Measurements from ENCODE around the gene PDCD6IP.

Gene PDCD6IP

DNA sequence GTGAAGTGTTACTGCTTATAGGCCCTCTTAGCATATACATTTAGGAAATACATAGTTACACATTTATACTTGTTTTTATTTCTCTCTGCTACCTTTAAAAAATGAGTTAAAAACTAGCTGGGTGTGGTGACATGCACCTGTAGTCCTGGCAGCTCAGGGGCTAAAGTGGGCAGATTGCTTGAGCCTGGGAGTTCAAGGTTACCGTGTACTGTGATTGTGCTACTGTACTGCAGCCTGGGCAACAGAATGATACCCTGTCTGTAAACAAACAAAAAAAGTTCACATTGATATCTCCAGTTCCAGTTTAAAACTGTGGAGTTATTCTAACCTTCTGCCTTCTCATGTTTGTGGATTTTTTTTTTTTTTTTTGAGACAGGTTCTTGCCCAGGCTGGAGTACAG lies 12.1 kb downstream of the PDCD6IP start:
- H3K9ac ChIP-seq (ENCODE audit: low read length): no peak overlapping the region
- H3K18ac ChIP-seq (ENCODE audit: low read length): no peak overlapping the region
- no peak overlapping the region for H3K56ac ChIP-seq (ENCODE audit: low read length)
- no peak overlapping the region for H2BK15ac ChIP-seq (replicated peaks; ENCODE audit: low read depth)
- no CpG with 5 or more reads among the region's 1 CpG for WGBS (ENCODE audit: extremely low coverage, insufficient coverage, low lambda C conversion rate)
- H3K23ac ChIP-seq (ENCODE audit: low read length): no peak overlapping the region
- no peak overlapping the region for H4K5ac ChIP-seq (ENCODE audit: low read length)
- H3K4ac ChIP-seq (ENCODE audit: low read depth, low read length): no peak overlapping the region
- H3K4me3 ChIP-seq (ENCODE audit: low read length): no peak overlapping the region
- H3K27ac ChIP-seq (ENCODE audit: low read depth, low read length): no peak overlapping the region
- no peak overlapping the region for H2BK120ac ChIP-seq (ENCODE audit: low read depth, low read length)
- H3K4me2 ChIP-seq (ENCODE audit: low read length): no peak overlapping the region
- H3K79me1 ChIP-seq (ENCODE audit: low read length): peaks cover 10% of the 10 kb centered on the region
- no peaks in the 10 kb centered on the region for H3K36me3 ChIP-seq (ENCODE audit: control insufficient read depth, insufficient read depth, low read length)
- no peak for DNase-seq
- H4K8ac ChIP-seq (ENCODE audit: low read depth, low read length): no peak overlapping the region
- H2AK5ac ChIP-seq (ENCODE audit: low read length): no peak overlapping the region
- H3K79me2 ChIP-seq (ENCODE audit: control insufficient read depth, insufficient read depth, low read length): peaks cover 15% of the 10 kb centered on the region
- H3K27me3 ChIP-seq (ENCODE audit: insufficient read depth, low read length, poor library complexity): no peaks in the 10 kb centered on the region
- no peaks in the 10 kb centered on the region for H3K4me1 ChIP-seq (ENCODE audit: control insufficient read depth, low read depth, low read length)
- H2BK5ac ChIP-seq (ENCODE audit: low read length): no peak overlapping the region

DNA sequence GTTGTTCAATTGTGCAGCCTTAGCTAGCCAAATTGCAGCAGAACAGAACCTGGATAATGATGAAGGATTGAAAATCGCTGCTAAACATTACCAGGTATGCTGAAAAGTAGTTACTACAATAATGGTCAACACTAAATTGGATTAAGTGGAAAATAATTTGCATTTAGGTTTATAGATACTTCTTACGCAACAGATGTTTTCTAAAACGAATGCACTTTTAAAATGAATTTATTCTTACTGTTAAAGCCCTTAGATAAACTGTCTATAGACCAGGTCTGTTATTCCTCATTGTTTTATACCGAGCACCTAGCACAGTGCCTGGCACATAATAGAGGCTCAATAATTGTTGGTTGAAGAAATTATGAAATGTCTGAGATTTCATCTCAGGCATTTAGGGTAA lies 23.6 kb downstream of the PDCD6IP start:
- H3K79me2 ChIP-seq (ENCODE audit: control insufficient read depth, insufficient read depth, low read length): no peaks in the 10 kb centered on the region

DNA sequence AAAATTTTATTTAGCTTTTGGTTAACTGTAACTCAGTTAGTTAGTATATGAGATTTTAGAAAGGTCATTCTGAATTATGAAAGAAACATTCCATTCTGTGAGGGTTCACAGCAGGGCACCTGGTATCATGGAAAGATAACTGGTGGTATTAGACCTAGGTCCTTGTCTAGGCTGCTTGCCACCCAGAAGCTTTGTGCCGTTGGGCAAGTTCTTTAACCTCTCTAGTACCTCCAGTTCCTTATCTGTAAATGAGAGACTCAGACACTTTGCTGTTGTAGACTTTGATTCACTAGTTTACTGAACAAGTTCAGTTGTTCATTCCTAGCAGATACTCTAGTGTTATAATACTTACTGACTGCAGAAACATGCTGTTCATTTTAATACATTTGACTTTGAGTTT lies 25.4 kb downstream of the PDCD6IP start:
- no peak overlapping the region for H4K5ac ChIP-seq (ENCODE audit: low read length)
- no peak overlapping the region for H3K56ac ChIP-seq (ENCODE audit: low read length)
- H3K4me3 ChIP-seq (ENCODE audit: low read length): no peak overlapping the region
- no peak overlapping the region for H2BK5ac ChIP-seq (ENCODE audit: low read length)
- H3K27me3 ChIP-seq (ENCODE audit: insufficient read depth, low read length, poor library complexity): no peaks in the 10 kb centered on the region
- peaks cover 2% of the 10 kb centered on the region for H3K79me1 ChIP-seq (ENCODE audit: low read length)
- no peaks in the 10 kb centered on the region for H3K36me3 ChIP-seq (ENCODE audit: control insufficient read depth, insufficient read depth, low read length)
- no peak overlapping the region for H4K8ac ChIP-seq (ENCODE audit: low read depth, low read length)
- H3K27ac ChIP-seq (ENCODE audit: low read depth, low read length): no peak overlapping the region
- no peak for DNase-seq
- no peak overlapping the region for H2BK120ac ChIP-seq (ENCODE audit: low read depth, low read length)
- H3K4me2 ChIP-seq (ENCODE audit: low read length): no peak overlapping the region
- H3K79me2 ChIP-seq (ENCODE audit: control insufficient read depth, insufficient read depth, low read length): no peaks in the 10 kb centered on the region
- no peak overlapping the region for H3K18ac ChIP-seq (ENCODE audit: low read length)
- no CpG with 5 or more reads among the region's 1 CpG for WGBS (ENCODE audit: extremely low coverage, insufficient coverage, low lambda C conversion rate)
- no peak overlapping the region for H3K23ac ChIP-seq (ENCODE audit: low read length)
- no peak overlapping the region for H2BK15ac ChIP-seq (replicated peaks; ENCODE audit: low read depth)
- no peaks in the 10 kb centered on the region for H3K4me1 ChIP-seq (ENCODE audit: control insufficient read depth, low read depth, low read length)
- H3K9ac ChIP-seq (ENCODE audit: low read length): no peak overlapping the region
- no peak overlapping the region for H2AK5ac ChIP-seq (ENCODE audit: low read length)
- H3K4ac ChIP-seq (ENCODE audit: low read depth, low read length): no peak overlapping the region

More for the DNA sequence above, 23.6 kb downstream of the PDCD6IP start:
- no peak for DNase-seq
- Histone ChIP-seq H3K4me3 (ENCODE audit: low read length) (no peak overlapping the region), H4K5ac (ENCODE audit: low read length) (no peak overlapping the region), H2BK5ac (ENCODE audit: low read length) (no peak overlapping the region), H2AK5ac (ENCODE audit: low read length) (no peak overlapping the region), H4K8ac (ENCODE audit: low read depth, low read length) (no peak overlapping the region), H3K18ac (ENCODE audit: low read length) (no peak overlapping the region), H3K36me3 (ENCODE audit: control insufficient read depth, insufficient read depth, low read length) (no peaks in the 10 kb centered on the region), H3K4ac (ENCODE audit: low read depth, low read length) (no peak overlapping the region), H2BK15ac (replicated peaks; ENCODE audit: low read depth) (no peak overlapping the region), H3K79me1 (ENCODE audit: low read length) (peaks cover 2% of the 10 kb centered on the region), H3K27ac (ENCODE audit: low read depth, low read length) (no peak overlapping the region), H3K27me3 (ENCODE audit: insufficient read depth, low read length, poor library complexity) (no peaks in the 10 kb centered on the region), H3K9ac (ENCODE audit: low read length) (no peak overlapping the region), H3K23ac (ENCODE audit: low read length) (no peak overlapping the region), H3K4me1 (ENCODE audit: control insufficient read depth, low read depth, low read length) (no peaks in the 10 kb centered on the region), H3K56ac (ENCODE audit: low read length) (no peak overlapping the region), H3K4me2 (ENCODE audit: low read length) (no peak overlapping the region), H2BK120ac (ENCODE audit: low read depth, low read length) (no peak overlapping the region)
- no CpG with 5 or more reads among the region's 4 CpGs for WGBS (ENCODE audit: extremely low coverage, insufficient coverage, low lambda C conversion rate)

DNA sequence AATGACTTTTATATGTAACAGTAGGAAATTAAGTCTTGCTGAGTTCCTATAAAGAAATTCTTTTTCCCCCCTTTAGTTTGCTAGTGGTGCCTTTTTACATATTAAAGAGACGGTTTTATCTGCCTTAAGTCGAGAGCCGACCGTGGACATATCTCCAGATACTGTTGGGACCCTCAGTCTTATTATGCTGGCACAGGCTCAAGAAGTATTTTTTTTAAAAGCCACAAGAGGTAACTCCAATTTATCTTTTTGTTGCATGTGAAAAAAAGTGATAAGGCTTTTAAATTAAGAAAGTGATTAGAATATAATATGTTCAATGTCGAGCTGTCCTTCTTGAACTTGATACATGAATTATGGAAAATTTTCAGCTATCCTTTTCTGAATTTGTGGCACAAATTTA lies 26.7 kb downstream of the PDCD6IP start:
- Histone ChIP-seq H3K18ac (ENCODE audit: low read length) (no peak overlapping the region), H3K4me3 (ENCODE audit: low read length) (no peak overlapping the region), H3K56ac (ENCODE audit: low read length) (no peak overlapping the region), H2BK15ac (replicated peaks; ENCODE audit: low read depth) (no peak overlapping the region), H3K9ac (ENCODE audit: low read length) (no peak overlapping the region), H2AK5ac (ENCODE audit: low read length) (no peak overlapping the region), H3K4me2 (ENCODE audit: low read length) (no peak overlapping the region), H3K27me3 (ENCODE audit: insufficient read depth, low read length, poor library complexity) (no peaks in the 10 kb centered on the region), H3K27ac (ENCODE audit: low read depth, low read length) (no peak overlapping the region), H3K79me2 (ENCODE audit: control insufficient read depth, insufficient read depth, low read length) (no peaks in the 10 kb centered on the region), H3K4ac (ENCODE audit: low read depth, low read length) (no peak overlapping the region), H2BK120ac (ENCODE audit: low read depth, low read length) (no peak overlapping the region), H4K5ac (ENCODE audit: low read length) (no peak overlapping the region), H2BK5ac (ENCODE audit: low read length) (no peak overlapping the region), H3K36me3 (ENCODE audit: control insufficient read depth, insufficient read depth, low read length) (no peaks in the 10 kb centered on the region), H3K4me1 (ENCODE audit: control insufficient read depth, low read depth, low read length) (no peaks in the 10 kb centered on the region), H3K79me1 (ENCODE audit: low read length) (no peaks in the 10 kb centered on the region), H4K8ac (ENCODE audit: low read depth, low read length) (no peak overlapping the region), H3K23ac (ENCODE audit: low read length) (no peak overlapping the region)
- no CpG with 5 or more reads among the region's 5 CpGs for WGBS (ENCODE audit: extremely low coverage, insufficient coverage, low lambda C conversion rate)
- DNase-seq: no peak

DNA sequence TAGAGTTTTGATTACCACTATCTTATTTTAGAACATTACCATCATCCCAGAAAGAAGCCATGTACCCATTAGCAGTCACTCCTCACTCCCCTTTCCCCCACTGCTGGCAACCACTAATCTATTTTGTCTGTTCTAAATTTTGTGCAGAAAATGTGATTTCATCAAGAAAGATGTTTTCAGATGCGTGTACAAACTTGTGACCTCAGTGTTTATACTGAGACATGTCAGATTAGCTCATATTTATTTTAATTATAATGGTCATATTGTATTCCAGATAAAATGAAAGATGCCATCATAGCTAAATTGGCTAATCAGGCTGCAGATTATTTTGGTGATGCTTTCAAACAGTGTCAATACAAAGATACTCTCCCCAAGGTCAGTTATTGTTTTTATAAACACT lies 27.8 kb downstream of the PDCD6IP start:
- Histone ChIP-seq H3K23ac (ENCODE audit: low read length) (no peak overlapping the region), H3K79me1 (ENCODE audit: low read length) (no peaks in the 10 kb centered on the region), H3K27me3 (ENCODE audit: insufficient read depth, low read length, poor library complexity) (no peaks in the 10 kb centered on the region), H2BK5ac (ENCODE audit: low read length) (no peak overlapping the region), H3K4me3 (ENCODE audit: low read length) (no peak overlapping the region), H3K56ac (ENCODE audit: low read length) (no peak overlapping the region), H3K36me3 (ENCODE audit: control insufficient read depth, insufficient read depth, low read length) (no peaks in the 10 kb centered on the region), H3K4me2 (ENCODE audit: low read length) (no peak overlapping the region), H4K8ac (ENCODE audit: low read depth, low read length) (no peak overlapping the region), H2BK15ac (replicated peaks; ENCODE audit: low read depth) (no peak overlapping the region), H2BK120ac (ENCODE audit: low read depth, low read length) (no peak overlapping the region), H3K79me2 (ENCODE audit: control insufficient read depth, insufficient read depth, low read length) (no peaks in the 10 kb centered on the region), H3K18ac (ENCODE audit: low read length) (no peak overlapping the region), H3K4ac (ENCODE audit: low read depth, low read length) (no peak overlapping the region), H3K27ac (ENCODE audit: low read depth, low read length) (no peak overlapping the region), H4K5ac (ENCODE audit: low read length) (no peak overlapping the region), H3K9ac (ENCODE audit: low read length) (no peak overlapping the region), H3K4me1 (ENCODE audit: control insufficient read depth, low read depth, low read length) (no peaks in the 10 kb centered on the region), H2AK5ac (ENCODE audit: low read length) (no peak overlapping the region)
- no peak for DNase-seq
- WGBS (ENCODE audit: extremely low coverage, insufficient coverage, low lambda C conversion rate): no CpG with 5 or more reads among the region's 1 CpG

DNA sequence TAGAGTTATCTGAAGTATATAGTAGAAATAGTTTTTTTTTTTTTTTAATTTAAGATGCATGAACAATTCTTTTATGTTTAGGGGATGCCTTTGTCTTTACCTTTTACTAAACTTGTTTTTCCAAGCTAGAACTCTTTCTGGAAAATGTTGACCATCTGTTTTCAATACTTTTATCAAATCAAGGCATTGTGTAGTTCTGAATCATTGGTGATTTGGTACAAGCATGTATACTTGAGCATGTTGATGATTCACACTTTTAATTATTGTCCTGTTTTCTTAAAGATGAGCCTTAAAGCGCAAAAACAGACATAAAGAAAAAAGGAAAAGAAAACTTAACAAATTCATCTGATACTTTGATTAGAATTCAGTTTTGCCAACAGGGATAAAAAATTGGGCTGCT lies 28.3 kb downstream of the PDCD6IP start:
- Histone ChIP-seq H3K4me2 (ENCODE audit: low read length) (no peak overlapping the region), H3K4me1 (ENCODE audit: control insufficient read depth, low read depth, low read length) (no peaks in the 10 kb centered on the region), H3K79me1 (ENCODE audit: low read length) (no peaks in the 10 kb centered on the region), H4K5ac (ENCODE audit: low read length) (no peak overlapping the region), H2AK5ac (ENCODE audit: low read length) (no peak overlapping the region), H2BK5ac (ENCODE audit: low read length) (no peak overlapping the region), H3K9ac (ENCODE audit: low read length) (no peak overlapping the region), H3K4ac (ENCODE audit: low read depth, low read length) (no peak overlapping the region), H2BK120ac (ENCODE audit: low read depth, low read length) (no peak overlapping the region), H4K8ac (ENCODE audit: low read depth, low read length) (no peak overlapping the region), H3K23ac (ENCODE audit: low read length) (no peak overlapping the region), H3K18ac (ENCODE audit: low read length) (no peak overlapping the region), H3K27me3 (ENCODE audit: insufficient read depth, low read length, poor library complexity) (no peaks in the 10 kb centered on the region), H3K79me2 (ENCODE audit: control insufficient read depth, insufficient read depth, low read length) (no peaks in the 10 kb centered on the region), H3K4me3 (ENCODE audit: low read length) (no peak overlapping the region), H3K56ac (ENCODE audit: low read length) (no peak overlapping the region), H3K36me3 (ENCODE audit: control insufficient read depth, insufficient read depth, low read length) (no peaks in the 10 kb centered on the region), H2BK15ac (replicated peaks; ENCODE audit: low read depth) (no peak overlapping the region), H3K27ac (ENCODE audit: low read depth, low read length) (no peak overlapping the region)
- no peak for DNase-seq
- WGBS (ENCODE audit: extremely low coverage, insufficient coverage, low lambda C conversion rate): no CpG with 5 or more reads among the region's 1 CpG

Measured in mesendoderm (in vitro differentiated cells).